EH (cell line): ENCODE data around the gene MAVS.
"Not testable (repeated sequence)": the region's sequence is repeated elsewhere in the genome, so short reads cannot be mapped to it uniquely, and the experiment has no call there.

ENCODE experiments used
- DNase-seq: peaks from one replicate; pipeline ENCODE4 v3.0.0-alpha.2; 2015; ENCODE audit warnings: low read depth

The MAVS gene

DNA sequence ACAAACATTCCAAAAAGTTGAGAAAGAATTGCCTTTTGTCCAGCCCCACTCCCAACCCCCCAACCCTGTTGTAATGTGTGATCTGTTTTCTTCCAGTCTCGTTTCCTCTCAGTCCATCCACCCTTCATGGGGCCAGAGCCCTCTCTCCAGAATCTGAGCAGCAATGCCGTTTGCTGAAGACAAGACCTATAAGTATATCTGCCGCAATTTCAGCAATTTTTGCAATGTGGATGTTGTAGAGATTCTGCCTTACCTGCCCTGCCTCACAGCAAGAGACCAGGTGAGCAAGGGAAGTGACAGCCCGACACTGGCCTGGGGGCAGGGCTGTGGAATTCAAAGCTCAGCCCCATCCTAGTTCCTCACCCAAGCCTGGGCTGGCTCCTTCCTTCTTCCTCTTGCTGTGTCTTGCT lies 7.8 kb downstream of the MAVS start:
- no peak for DNase-seq

- DNase-seq: no peak
Measured at GRCh38 chr20:3857405-3857804, 10.8 kb downstream of the MAVS start.

DNA sequence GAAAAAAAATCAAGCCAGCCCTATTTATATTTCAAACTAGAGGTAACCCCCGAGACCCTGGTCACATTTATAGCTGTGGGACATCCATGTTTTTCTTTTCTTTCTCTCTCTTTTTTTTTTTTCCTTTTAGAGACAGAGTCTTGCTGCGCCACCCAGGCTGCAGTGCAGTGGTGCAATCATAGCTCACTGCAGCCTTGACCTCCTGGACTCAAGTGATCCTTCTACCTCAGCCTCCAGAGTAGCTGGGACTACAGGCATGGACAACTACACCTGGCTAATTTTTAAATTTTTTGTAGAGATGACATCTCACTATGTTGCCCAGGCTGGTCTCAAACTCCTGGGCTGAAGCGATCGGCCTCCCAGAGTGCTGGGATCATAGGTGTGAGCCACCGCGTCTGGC lies 12.1 kb downstream of the MAVS start:
- DNase-seq: no peak

- DNase-seq: no peak
Measured at GRCh38 chr20:3861191-3861590, 14.6 kb downstream of the MAVS start.

DNA sequence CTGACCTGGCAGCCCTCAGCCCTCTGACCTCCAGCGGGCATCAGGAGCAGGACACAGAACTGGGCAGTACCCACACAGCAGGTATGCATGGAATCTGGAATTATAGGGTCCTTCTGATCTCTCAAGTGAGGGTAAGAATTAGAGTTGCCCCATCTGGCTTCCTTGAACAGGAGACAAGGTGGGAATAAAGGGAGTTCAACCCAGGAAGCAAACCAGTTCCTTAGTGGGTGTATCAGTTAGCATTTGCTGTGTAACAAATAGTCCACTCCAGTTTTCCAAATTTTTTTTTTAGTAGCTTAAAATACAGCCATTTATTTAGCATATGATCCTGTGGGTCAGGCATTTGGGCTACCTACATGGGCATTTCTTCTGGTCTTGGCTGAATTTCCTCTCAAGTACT lies 15.7 kb downstream of the MAVS start:
- no peak for DNase-seq

GRCh38 chr20:3863317-3863716 lies 16.7 kb downstream of the MAVS start:
- no peak for DNase-seq

DNA sequence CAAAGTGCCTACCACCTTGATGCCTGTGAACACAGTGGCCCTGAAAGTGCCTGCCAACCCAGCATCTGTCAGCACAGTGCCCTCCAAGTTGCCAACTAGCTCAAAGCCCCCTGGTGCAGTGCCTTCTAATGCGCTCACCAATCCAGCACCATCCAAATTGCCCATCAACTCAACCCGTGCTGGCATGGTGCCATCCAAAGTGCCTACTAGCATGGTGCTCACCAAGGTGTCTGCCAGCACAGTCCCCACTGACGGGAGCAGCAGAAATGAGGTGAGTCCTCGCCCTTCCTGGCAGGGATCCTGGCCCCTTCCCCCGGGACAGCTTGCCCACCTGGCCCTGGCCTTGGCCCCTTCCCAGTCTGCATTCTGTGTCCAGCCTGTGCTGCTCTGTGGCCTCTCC lies 17.9 kb downstream of the MAVS start:
- no peak for DNase-seq

DNA sequence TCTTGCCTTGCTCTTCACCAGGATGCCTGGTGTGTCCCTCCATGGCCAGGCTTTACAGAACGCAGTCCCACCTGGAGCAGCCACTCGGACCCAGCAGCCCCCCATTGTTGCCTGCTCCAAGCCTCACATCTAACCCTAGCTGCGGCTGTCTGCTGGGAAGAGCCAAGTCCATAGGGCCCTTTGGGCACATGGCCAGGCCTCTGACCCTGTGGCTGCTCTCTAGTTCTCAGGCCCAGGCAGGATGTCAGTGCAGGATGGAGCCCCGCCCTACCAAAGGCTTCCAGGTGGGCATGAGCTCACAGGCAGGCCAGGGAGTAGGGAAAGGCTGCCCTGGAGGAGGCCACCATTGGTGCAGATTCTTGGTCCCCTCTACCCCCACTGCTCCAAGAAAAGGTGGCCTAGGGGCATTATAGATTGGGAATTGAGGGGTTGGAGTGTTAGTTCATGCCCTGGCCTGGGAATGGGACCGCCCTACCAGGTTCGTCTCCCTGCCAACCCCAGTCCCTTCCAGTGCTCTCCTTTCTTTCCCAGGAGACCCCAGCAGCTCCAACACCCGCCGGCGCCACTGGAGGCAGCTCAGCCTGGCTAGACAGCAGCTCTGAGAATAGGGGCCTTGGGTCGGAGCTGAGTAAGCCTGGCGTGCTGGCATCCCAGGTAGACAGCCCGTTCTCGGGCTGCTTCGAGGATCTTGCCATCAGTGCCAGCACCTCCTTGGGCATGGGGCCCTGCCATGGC lies 18.7 kb downstream of the MAVS start:
- DNase-seq: no peak

GRCh38 chr20:3865887-3866407 lies 19.3 kb downstream of the MAVS start:
- DNase-seq: no peak

DNA sequence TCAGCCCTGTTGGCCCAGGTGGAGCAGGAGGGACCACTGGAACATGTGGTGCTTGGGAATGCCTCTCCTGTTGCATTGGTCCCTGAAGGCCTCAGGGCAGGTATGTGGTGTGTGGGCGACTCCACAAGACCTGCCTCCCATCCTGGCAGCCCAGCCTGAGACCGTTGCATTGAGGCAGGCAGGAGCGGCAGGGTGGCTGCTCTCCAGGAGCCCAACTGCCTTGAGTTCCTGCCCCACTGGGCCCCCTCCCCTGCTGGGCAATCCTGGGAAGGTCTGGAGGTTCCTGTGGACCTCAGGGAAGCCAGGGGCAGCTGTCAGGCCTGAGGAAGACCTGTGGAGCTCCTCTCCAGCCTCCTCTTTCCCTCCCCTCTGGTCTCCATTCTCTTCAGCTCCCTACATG lies 19.8 kb downstream of the MAVS start:
- DNase-seq: no peak

DNA sequence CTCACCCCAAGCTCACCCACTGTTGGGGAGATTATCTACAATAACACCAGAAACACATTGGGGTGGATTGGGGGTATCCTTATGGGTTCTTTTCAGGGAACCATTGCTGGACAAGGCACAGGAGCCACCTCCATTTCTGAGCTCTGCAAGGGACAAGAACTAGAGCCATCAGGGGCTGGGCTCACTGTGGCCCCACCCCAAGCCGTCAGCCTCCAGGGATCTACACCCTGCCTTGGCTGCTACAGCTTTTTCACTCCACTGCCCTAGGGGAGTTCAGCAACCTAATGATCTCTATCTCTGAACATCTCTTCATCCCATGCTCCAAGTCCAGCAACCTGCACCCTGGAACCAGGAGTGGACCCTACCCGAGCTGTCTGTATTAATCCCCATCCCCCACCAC lies 21.2 kb downstream of the MAVS start:
- DNase-seq: no peak

- DNase-seq: no peak
Measured at GRCh38 chr20:3869839-3870634, 23.4 kb downstream of the MAVS start.

GRCh38 chr20:3871550-3872265 lies 25.1 kb downstream of the MAVS start:
- DNase-seq: peak; percentile 56

GRCh38 chr20:3873507-3873906 lies 26.9 kb downstream of the MAVS start:
- no peak for DNase-seq

DNA sequence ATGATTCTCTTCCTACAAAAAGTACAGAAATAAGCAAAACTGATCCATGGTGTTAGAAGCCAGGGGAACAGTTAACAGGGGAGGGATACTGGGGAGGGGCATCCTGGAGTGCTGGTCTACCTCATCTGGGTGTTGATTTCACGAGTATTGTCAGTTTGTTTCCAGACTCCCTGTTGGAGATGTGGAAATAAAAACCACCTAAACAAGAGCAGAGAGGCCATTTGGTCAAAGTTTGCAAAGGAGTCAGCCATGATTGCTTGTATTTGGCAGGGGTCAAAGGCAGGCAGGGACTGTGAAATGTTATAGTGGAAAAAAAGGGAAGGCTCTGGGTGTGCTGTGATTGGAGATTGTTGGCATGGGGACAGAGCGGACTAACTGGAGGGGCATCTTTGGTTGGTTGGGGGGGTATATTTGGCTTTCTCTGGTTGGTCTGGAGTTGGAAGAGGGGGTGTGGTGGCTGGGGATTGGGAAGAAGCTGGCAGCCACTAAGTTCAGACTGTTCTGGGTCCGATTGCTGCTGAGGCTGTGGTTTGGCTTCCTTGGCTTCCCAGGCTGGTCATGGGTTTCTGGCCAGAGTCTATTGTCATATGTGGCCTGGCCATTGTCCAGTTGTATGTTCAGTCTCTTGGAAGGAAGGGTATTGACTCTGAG lies 27.7 kb downstream of the MAVS start:
- DNase-seq: no peak

DNA sequence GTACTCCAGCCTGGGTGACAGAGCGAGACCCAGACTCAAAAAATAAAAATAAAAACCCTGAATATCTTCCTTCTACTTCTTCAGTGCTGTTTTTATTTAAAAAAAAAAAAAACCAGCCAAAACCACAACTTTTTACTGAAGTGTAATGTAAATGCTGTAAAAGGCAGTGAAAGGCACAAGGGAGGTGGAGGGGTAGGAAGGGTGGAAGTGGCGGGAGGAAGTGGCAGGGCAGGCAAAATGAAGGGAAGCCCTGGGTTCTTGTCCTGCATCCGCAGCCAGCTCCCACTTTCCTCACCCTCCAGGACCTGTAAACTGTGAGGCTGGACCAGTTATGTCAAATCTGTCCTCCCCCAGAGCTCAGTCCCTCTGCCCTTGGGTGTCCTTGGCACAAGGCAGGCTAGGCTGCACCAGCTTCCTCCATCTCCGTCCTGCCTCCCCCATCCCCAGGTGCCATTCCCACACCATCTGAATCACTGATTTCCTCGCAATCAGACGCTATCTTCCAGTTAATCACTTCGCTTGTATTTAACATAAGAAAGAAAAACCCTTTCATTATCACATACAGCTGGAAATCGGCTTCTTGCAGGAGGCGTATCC lies 28.8 kb downstream of the MAVS start:
- no peak for DNase-seq

GRCh38 chr20:3876000-3876399 lies 29.4 kb downstream of the MAVS start:
- no peak for DNase-seq

DNA sequence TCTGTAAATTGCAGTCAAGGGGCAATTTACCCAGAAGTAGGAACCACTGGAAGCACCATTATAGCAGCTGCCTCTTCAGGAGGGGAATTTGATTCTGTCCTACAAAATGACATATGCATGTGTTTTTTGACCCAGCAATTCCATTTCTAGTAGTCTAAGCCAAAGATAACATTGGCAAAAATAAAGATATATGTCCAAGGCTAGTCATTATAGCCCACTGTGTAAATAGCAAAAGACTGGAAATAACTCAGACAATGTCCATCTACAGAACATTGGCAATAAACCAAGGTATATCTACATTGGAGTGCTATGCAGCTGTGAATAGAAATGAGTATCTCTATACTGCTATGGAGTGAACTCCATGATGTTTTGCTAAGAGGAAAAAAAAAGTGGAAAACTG lies 30.0 kb downstream of the MAVS start:
- no peak for DNase-seq

DNA sequence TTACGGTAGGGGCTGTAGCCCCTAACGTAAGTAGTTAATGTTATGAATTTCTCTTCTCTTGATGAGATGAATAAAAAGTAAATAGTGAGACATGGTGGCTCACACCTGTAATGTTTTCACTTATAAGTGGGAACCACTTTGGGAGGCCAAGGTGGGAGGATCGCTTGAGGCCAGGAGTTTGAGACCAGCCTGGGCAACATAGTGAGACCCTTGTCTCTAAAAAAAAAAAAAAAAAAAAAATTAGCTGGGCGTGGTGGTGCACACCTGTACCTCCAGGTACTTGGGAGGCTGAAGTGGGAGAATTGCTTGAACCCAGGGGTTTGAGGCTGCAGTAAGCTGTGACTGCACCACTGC lies 32.3 kb downstream of the MAVS start:
- DNase-seq: not testable (repeated sequence)

- DNase-seq: no peak
Measured at GRCh38 chr20:3885715-3886114, 39.1 kb downstream of the MAVS start.

- DNase-seq: peak; percentile 70
Measured at GRCh38 chr20:3887876-3888620, 41.4 kb downstream of the MAVS start.
